ENCODE measurements around the gene PAPOLA. TPM values are rescaled to one million over a fixed set of nuclear protein-coding genes. Genes with fewer than 3 reads are reported as not detected.

PAPOLA gene
- total RNA-seq, 1 donor from 2014 or later, result 188 TPM

DNA sequence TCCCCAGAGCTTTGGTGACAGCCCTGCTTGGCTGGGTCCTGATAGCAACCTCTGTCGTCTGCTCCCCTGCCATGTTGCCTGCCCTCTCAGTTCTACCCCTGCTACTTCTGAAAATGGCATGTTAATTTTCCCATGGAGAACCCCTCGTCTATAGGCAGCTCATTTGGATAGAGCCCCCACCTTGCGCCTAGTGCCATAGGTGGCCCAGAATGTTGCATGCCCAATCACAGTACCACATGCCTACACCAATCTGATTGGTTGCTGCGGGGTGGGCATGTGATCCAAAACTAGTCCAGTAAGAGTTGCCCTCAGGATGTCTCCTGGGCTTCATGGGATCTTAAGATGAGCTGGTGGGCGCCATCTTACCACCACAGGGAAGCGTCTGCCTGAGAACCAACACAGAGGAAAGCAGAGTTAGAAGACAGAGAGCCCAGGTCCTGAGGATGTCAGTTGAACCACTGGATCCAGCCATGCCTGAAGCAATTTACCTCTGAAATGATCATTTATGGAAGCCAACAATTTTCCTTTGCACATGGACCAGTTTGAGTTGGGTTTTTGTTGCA lies 85.7 kb downstream of the PAPOLA start:
- Mint-ChIP-seq H3K4me3 (ENCODE audit: unreplicated experiment) (no peak overlapping the region), H3K9me3 (ENCODE audit: unreplicated experiment) (no peaks in the 10 kb centered on the region), H3K36me3 (ENCODE audit: low read depth, unreplicated experiment) (no peaks in the 10 kb centered on the region), H3K4me1 (ENCODE audit: low read depth, unreplicated experiment) (no peaks in the 10 kb centered on the region), H3K27me3 (ENCODE audit: low read depth, unreplicated experiment) (peaks cover 14% of the 10 kb centered on the region), H3K27ac (ENCODE audit: unreplicated experiment) (no peak overlapping the region)
- peaks cover 7% of the 10 kb centered on the region for H4K20me1 ChIP-seq (ENCODE audit: insufficient read depth, low read length)
- no peak overlapping the region for H3K4me3 ChIP-seq (ENCODE audit: insufficient read depth, low read depth, low read length)
- TF ChIP-seq EZH2 (IDR thresholded peaks at IDR 0.05; ENCODE audit: insufficient read depth, low read length) (no peak), CTCF (IDR thresholded peaks at IDR 0.05; ENCODE audit: insufficient read depth, low read depth, low read length) (no peak)
- H3K9me3 ChIP-seq (ENCODE audit: insufficient read depth, low read depth, low read length), result no peaks in the 10 kb centered on the region
- H3K27ac ChIP-seq (ENCODE audit: low read depth, low read length), result no peak overlapping the region
- H3K9ac ChIP-seq (ENCODE audit: low read length), result no peak overlapping the region
- no peak for FAIRE-seq
- peaks cover 11% of the 10 kb centered on the region for H3K27me3 ChIP-seq (ENCODE audit: insufficient read depth, low read length)
- H3K79me2 ChIP-seq (ENCODE audit: insufficient read depth, low read length), result no peaks in the 10 kb centered on the region
- peaks cover 7% of the 10 kb centered on the region for H3K4me1 ChIP-seq (ENCODE audit: insufficient read depth, low read length)
- DNase-seq (ENCODE audit: low read depth), result no peak
- no peak overlapping the region for H2AFZ ChIP-seq (ENCODE audit: low read depth, low read length)
- H3K4me2 ChIP-seq (ENCODE audit: low read length), result no peak overlapping the region
- H3K36me3 ChIP-seq (ENCODE audit: insufficient read depth, low read length), result no peaks in the 10 kb centered on the region

GRCh38 chr14:96588410-96589257 lies 86.5 kb downstream of the PAPOLA start:
- peaks cover 14% of the 10 kb centered on the region for H3K27me3 Mint-ChIP-seq (ENCODE audit: low read depth, unreplicated experiment)
- H3K9me3 Mint-ChIP-seq (ENCODE audit: unreplicated experiment), result no peaks in the 10 kb centered on the region
- no peak for FAIRE-seq

More at GRCh38 chr14:96588410-96589257, 86.5 kb downstream of the PAPOLA start:
- Histone ChIP-seq H3K36me3 (ENCODE audit: insufficient read depth, low read length) (no peaks in the 10 kb centered on the region), H3K9ac (ENCODE audit: low read length) (no peak overlapping the region), H3K27me3 (ENCODE audit: insufficient read depth, low read length) (peaks cover 11% of the 10 kb centered on the region), H2AFZ (ENCODE audit: low read depth, low read length) (no peak overlapping the region), H4K20me1 (ENCODE audit: insufficient read depth, low read length) (peaks cover 5% of the 10 kb centered on the region), H3K9me3 (ENCODE audit: insufficient read depth, low read depth, low read length) (no peaks in the 10 kb centered on the region), H3K4me2 (ENCODE audit: low read length) (no peak overlapping the region), H3K79me2 (ENCODE audit: insufficient read depth, low read length) (no peaks in the 10 kb centered on the region), H3K27ac (ENCODE audit: low read depth, low read length) (no peak overlapping the region), H3K4me1 (ENCODE audit: insufficient read depth, low read length) (peaks cover 7% of the 10 kb centered on the region), H3K4me3 (ENCODE audit: insufficient read depth, low read depth, low read length) (no peak overlapping the region)
- no peak for DNase-seq (ENCODE audit: low read depth)
- no peaks in the 10 kb centered on the region for H3K4me1 Mint-ChIP-seq (ENCODE audit: low read depth, unreplicated experiment)
- H3K27ac Mint-ChIP-seq (ENCODE audit: unreplicated experiment), result no peak overlapping the region
- TF ChIP-seq EZH2 (IDR thresholded peaks at IDR 0.05; ENCODE audit: insufficient read depth, low read length) (no peak), CTCF (IDR thresholded peaks at IDR 0.05; ENCODE audit: insufficient read depth, low read depth, low read length) (no peak)
- H3K4me3 Mint-ChIP-seq (ENCODE audit: unreplicated experiment), result no peak overlapping the region
- H3K36me3 Mint-ChIP-seq (ENCODE audit: low read depth, unreplicated experiment), result no peaks in the 10 kb centered on the region
